ENCODE data around the gene PHACTR3. TPM values are rescaled to one million over a fixed set of nuclear protein-coding genes. Genes with fewer than 3 reads are reported as not detected.
A peak's percentile ranks its signal among the peaks of the same experiment; 100 is the strongest.

PHACTR3 gene
- total RNA-seq, 2 donors from 2014 or later, result 0.13 TPM; not detected in 1

GRCh38 chr20:59644371-59644939 is 40.1 kb downstream of the PHACTR3 start:
- Mint-ChIP-seq H3K4me3 (no peak overlapping the region), H3K27me3 (ENCODE audit: insufficient read depth) (peaks cover 29% of the 10 kb centered on the region), H3K9me3 (peaks cover 27% of the 10 kb centered on the region), H3K36me3 (ENCODE audit: low read depth) (peaks cover 2% of the 10 kb centered on the region), H3K27ac (no peak overlapping the region), H3K4me1 (no peaks in the 10 kb centered on the region)
- H3K9me3 ChIP-seq (ENCODE audit: control insufficient read depth, low read length), result peaks cover 12% of the 10 kb centered on the region
- no peaks in the 10 kb centered on the region for H3K27me3 ChIP-seq (ENCODE audit: control insufficient read depth, insufficient read depth, low read length, poor library complexity, severe bottlenecking)
- TF ChIP-seq CTCF (conservative IDR thresholded peaks at IDR 0.05), result no peak
- H3K4me1 ChIP-seq (ENCODE audit: control insufficient read depth, insufficient read depth, low read length), result no peaks in the 10 kb centered on the region
- WGBS, 2 experiments (ENCODE audit: insufficient coverage in 1 of 2, insufficient read length in 1 of 2), result 79 to 87% methylated on average over 5 to 10 of the region's 10 CpGs
- no peaks in the 10 kb centered on the region for H3K36me3 ChIP-seq (ENCODE audit: control insufficient read depth, insufficient read depth, low read length)
- H3K9ac ChIP-seq (ENCODE audit: extremely low read depth, low read length, poor library complexity, severe bottlenecking), result no peak overlapping the region
- DNase-seq, result no peak
- no peak overlapping the region for H3K27ac ChIP-seq (ENCODE audit: low read depth, low read length)
- no peak overlapping the region for H3K4me3 ChIP-seq (ENCODE audit: low read length)

GRCh38 chr20:59645271-59645670 is 40.9 kb downstream of the PHACTR3 start:
- H3K4me3 Mint-ChIP-seq, result no peak overlapping the region
- H3K27ac ChIP-seq (ENCODE audit: low read depth, low read length), result no peak overlapping the region
- H3K9me3 ChIP-seq (ENCODE audit: control insufficient read depth, low read length), result peaks cover 17% of the 10 kb centered on the region
- H3K27me3 ChIP-seq (ENCODE audit: control insufficient read depth, insufficient read depth, low read length, poor library complexity, severe bottlenecking), result no peaks in the 10 kb centered on the region
- no peaks in the 10 kb centered on the region for H3K4me1 Mint-ChIP-seq
- H3K27me3 Mint-ChIP-seq (ENCODE audit: insufficient read depth), result peaks cover 21% of the 10 kb centered on the region
- H3K4me1 ChIP-seq (ENCODE audit: control insufficient read depth, insufficient read depth, low read length), result no peaks in the 10 kb centered on the region
- DNase-seq, result no peak
- H3K36me3 Mint-ChIP-seq (ENCODE audit: low read depth), result peaks cover 2% of the 10 kb centered on the region
- no peak overlapping the region for H3K27ac Mint-ChIP-seq
- TF ChIP-seq CTCF (conservative IDR thresholded peaks at IDR 0.05), result no peak
- no peak overlapping the region for H3K4me3 ChIP-seq (ENCODE audit: low read length)
- 75 to 88% methylated on average over 3 to 8 of the region's 9 CpGs for WGBS, 2 experiments (ENCODE audit: insufficient coverage in 1 of 2, insufficient read length in 1 of 2)
- H3K36me3 ChIP-seq (ENCODE audit: control insufficient read depth, insufficient read depth, low read length), result no peaks in the 10 kb centered on the region
- no peak overlapping the region for H3K9ac ChIP-seq (ENCODE audit: extremely low read depth, low read length, poor library complexity, severe bottlenecking)
- H3K9me3 Mint-ChIP-seq, result peaks cover 27% of the 10 kb centered on the region

GRCh38 chr20:59645761-59646171 is 41.4 kb downstream of the PHACTR3 start:
- Histone ChIP-seq H3K27me3 (ENCODE audit: control insufficient read depth, insufficient read depth, low read length, poor library complexity, severe bottlenecking) (no peaks in the 10 kb centered on the region), H3K4me3 (ENCODE audit: low read length) (no peak overlapping the region), H3K9ac (ENCODE audit: extremely low read depth, low read length, poor library complexity, severe bottlenecking) (no peak overlapping the region), H3K9me3 (ENCODE audit: control insufficient read depth, low read length) (peaks cover 20% of the 10 kb centered on the region), H3K27ac (ENCODE audit: low read depth, low read length) (no peak overlapping the region), H3K4me1 (ENCODE audit: control insufficient read depth, insufficient read depth, low read length) (no peaks in the 10 kb centered on the region), H3K36me3 (ENCODE audit: control insufficient read depth, insufficient read depth, low read length) (no peaks in the 10 kb centered on the region)
- peak; percentile 60 for TF ChIP-seq CTCF (conservative IDR thresholded peaks at IDR 0.05)
- H3K4me3 Mint-ChIP-seq, result no peak overlapping the region
- DNase-seq, result no peak
- 57 to 77% methylated on average over 3 to 7 of the region's 7 CpGs for WGBS, 2 experiments (ENCODE audit: insufficient coverage in 1 of 2, insufficient read length in 1 of 2)
- H3K4me1 Mint-ChIP-seq, result no peaks in the 10 kb centered on the region
- H3K27ac Mint-ChIP-seq, result no peak overlapping the region
- H3K27me3 Mint-ChIP-seq (ENCODE audit: insufficient read depth), result peaks cover 17% of the 10 kb centered on the region
- H3K36me3 Mint-ChIP-seq (ENCODE audit: low read depth), result peaks cover 2% of the 10 kb centered on the region
- peaks cover 27% of the 10 kb centered on the region for H3K9me3 Mint-ChIP-seq
